ENCODE data around the gene NHP2.

The NHP2 gene

GRCh38 chr5:178174456-178174855, 20.8 kb upstream of the NHP2 start:
- H3K27ac ChIP-seq: no peak overlapping the region
- no peak for TF ChIP-seq CTCF (conservative IDR thresholded peaks at IDR 0.05)

- no peak overlapping the region for H3K27ac ChIP-seq
- no peak for TF ChIP-seq CTCF (conservative IDR thresholded peaks at IDR 0.05)
Observed at GRCh38 chr5:178170455-178170854, 16.8 kb upstream of the NHP2 start.

GRCh38 chr5:178165581-178165980, 11.9 kb upstream of the NHP2 start:
- no peak for TF ChIP-seq CTCF (conservative IDR thresholded peaks at IDR 0.05)
- H3K27ac ChIP-seq: no peak overlapping the region

- TF ChIP-seq CTCF (conservative IDR thresholded peaks at IDR 0.05): peak; percentile 100
- H3K27ac ChIP-seq: peak overlapping the region; percentile 27; the same call in 1 of the 2 replicates
Observed at GRCh38 chr5:178163772-178164735, 10.4 kb upstream of the NHP2 start.

GRCh38 chr5:178162481-178162880, 8.8 kb upstream of the NHP2 start:
- TF ChIP-seq CTCF (conservative IDR thresholded peaks at IDR 0.05): no peak
- no peak overlapping the region for H3K27ac ChIP-seq

GRCh38 chr5:178160176-178160575, 6.5 kb upstream of the NHP2 start:
- no peak overlapping the region for H3K27ac ChIP-seq

More at GRCh38 chr5:178160176-178160575, 6.5 kb upstream of the NHP2 start:
- no peak for TF ChIP-seq CTCF (conservative IDR thresholded peaks at IDR 0.05)

All from VCaP (cell line).